HCT116 (cell line): ENCODE data around the gene KCNK5. TPM values are rescaled to one million over a fixed set of nuclear protein-coding genes. Genes with fewer than 3 reads are reported as not detected.

ENCODE experiments used
- ATAC-seq: fragments of 200-7000 bp; cut with Tn5 transposase; 2 replicates; pipeline ENCODE4 v1.9.1; 2020; ENCODE audit warnings: mild to moderate bottlenecking, moderate library complexity
- BruUV-seq: library from RNA; stranded (reverse); fragments of 400-500 nt; replicated peaks from 2 replicates; lab custom pipeline; 2021; lab: Mats Ljungman, UMichigan
- CTCF ChIA-PET: fragments of 300-600 bp; sonication (Branson Sonifier 250); formaldehyde crosslinking; loops from one replicate; lab custom pipeline; 2021; ENCODE audit warnings: antibody characterized with exemption; lab: Charles Lee
- POLR2A ChIA-PET: fragments of 300-600, 350-600 bp; sonication (Branson Sonifier 250); formaldehyde crosslinking; loops from one replicate; lab custom pipeline; 2021; ENCODE audit warnings: antibody characterized with exemption; lab: Charles Lee
- RAD21 ChIA-PET, 2 experiments: fragments of 300-600 bp; sonication (Branson Sonifier 250); formaldehyde crosslinking; loops; one replicate each; lab custom pipeline; 2023; ENCODE audit warnings: low total read pairs in 2 of 2; ENCODE audit not compliant: uncharacterized antibody in 2 of 2, unreplicated experiment in 2 of 2, low non-redundant PET in 1 of 2; lab: Charles Lee
- DNase-seq: peaks from one replicate; pipeline ENCODE4 v3.0.0-alpha.2; 2010; ENCODE audit warnings: low read depth, low spot score
- H2AFZ ChIP-seq: fragments of 200-600 bp; shearing (Covaris generic), sonication (generic); 2 replicates; pipeline ENCODE4 v1.6.1; 2017; ENCODE audit warnings: low read depth, mixed run types, mixed read lengths, antibody characterized with exemption, low read length; ENCODE audit not compliant: poor library complexity, severe bottlenecking
- H3K27ac ChIP-seq: 2 replicates; pipeline ENCODE4 v1.5.1; 2012; ENCODE audit warnings: low read depth, low read length
- H3K27me3 ChIP-seq: fragments of 200-600 bp; sonication (generic); 2 replicates; pipeline ENCODE4 v1.6.1; 2016; ENCODE audit warnings: mixed run types, low read length, mixed read lengths; ENCODE audit not compliant: insufficient read depth
- H3K36me3 ChIP-seq, 2 experiments: fragments of 200-500 bp in 1 of 2; fragments of 200-600 bp in 1 of 2; sonication (Bioruptor generic) in 1 of 2; sonication (generic) in 1 of 2; 2 replicates each; pipeline versions ENCODE4 v1.5.1 to v1.6.1; 2014 to 2016; ENCODE audit warnings: low read length in 2 of 2, inconsistent platforms in 1 of 2, mixed read lengths in 1 of 2, mixed run types in 1 of 2; ENCODE audit not compliant: insufficient read depth in 2 of 2, control insufficient read depth in 1 of 2
- H3K4me1 ChIP-seq, 2 experiments: fragments of 200-600 bp in 1 of 2; sonication (generic) in 1 of 2; 2 replicates each; pipeline versions ENCODE4 v1.5.1 to v1.6.1; 2012 to 2017; ENCODE audit warnings: low read length in 2 of 2, inconsistent platforms in 1 of 2, mild to moderate bottlenecking in 1 of 2, mixed read lengths in 1 of 2, mixed run types in 1 of 2, moderate library complexity in 1 of 2; ENCODE audit not compliant: insufficient read depth in 2 of 2, control insufficient read depth in 1 of 2
- H3K4me2 ChIP-seq: fragments of 200-600 bp; sonication (generic); 2 replicates; pipeline ENCODE4 v1.6.1; 2017; ENCODE audit warnings: mixed run types, low read length, mixed read lengths
- H3K4me3 ChIP-seq, 2 experiments: fragments of 200-600 bp in 1 of 2; sonication (generic) in 1 of 2; replicated peaks in 1 of 2; 2 replicates each; pipeline ENCODE4 v1.5.1; 2011 to 2016; ENCODE audit warnings: low read length in 2 of 2, control low read depth in 1 of 2, low read depth in 1 of 2, mild to moderate bottlenecking in 1 of 2, mixed read lengths in 1 of 2, mixed run types in 1 of 2
- H3K79me2 ChIP-seq: fragments of 200-600 bp; sonication (generic); 2 replicates; pipeline ENCODE4 v1.6.1; 2017; ENCODE audit warnings: mild to moderate bottlenecking, mixed run types, low read length, moderate library complexity, mixed read lengths; ENCODE audit not compliant: insufficient read depth
- H3K9ac ChIP-seq: fragments of 200-600 bp; sonication (generic); 2 replicates; pipeline ENCODE4 v1.6.1; 2016; ENCODE audit warnings: low read length, mixed read lengths
- H3K9me2 ChIP-seq: fragments of 200-600 bp; sonication (generic), shearing (Covaris generic); 2 replicates; pipeline ENCODE4 v1.6.1; 2017; ENCODE audit warnings: mixed run types, mild to moderate bottlenecking, moderate library complexity; ENCODE audit not compliant: insufficient read depth
- H3K9me3 ChIP-seq, 2 experiments: fragments of 200-500 bp in 1 of 2; fragments of 200-600 bp in 1 of 2; sonication (Bioruptor generic) in 1 of 2; sonication (generic) in 1 of 2; 2 replicates each; pipeline ENCODE4 v1.6.1; 2014 to 2017; ENCODE audit warnings: low read length in 2 of 2, mixed read lengths in 2 of 2, inconsistent platforms in 1 of 2, low read depth in 1 of 2, mild to moderate bottlenecking in 1 of 2, mixed run types in 1 of 2, moderate library complexity in 1 of 2; ENCODE audit not compliant: control insufficient read depth in 1 of 2, insufficient read depth in 1 of 2
- H4K20me1 ChIP-seq: fragments of 200-600 bp; sonication (generic), shearing (Covaris generic); 2 replicates; pipeline ENCODE4 v1.6.1; 2017; ENCODE audit warnings: mixed run types, mild to moderate bottlenecking, moderate library complexity; ENCODE audit not compliant: insufficient read depth
- CBX3 ChIP-seq: IDR thresholded peaks from 2 replicates; pipeline ENCODE4 v1.6.1; 2012; ENCODE audit warnings: low read depth
- CEBPB ChIP-seq: IDR thresholded peaks from 2 replicates; pipeline ENCODE4 v1.6.1; 2012; ENCODE audit warnings: low read depth
- EGR1 ChIP-seq: IDR thresholded peaks from 2 replicates; pipeline ENCODE4 v1.6.1; 2012; ENCODE audit warnings: low read depth
- EZH2phosphoT487 ChIP-seq: fragments of 200-600 bp; IDR thresholded peaks from 2 replicates; pipeline ENCODE4 v1.6.1; 2018; ENCODE audit warnings: antibody characterized with exemption, borderline replicate concordance
- FOSL1 ChIP-seq: IDR thresholded peaks from 2 replicates; pipeline ENCODE4 v1.6.1; 2012; ENCODE audit warnings: low read depth
- JUND ChIP-seq: IDR thresholded peaks from 2 replicates; pipeline ENCODE4 v1.6.1; 2012
- POLR2A ChIP-seq: IDR thresholded peaks from 2 replicates; pipeline ENCODE4 v1.7.0; 2011; ENCODE audit warnings: borderline replicate concordance; ENCODE audit not compliant: insufficient read depth, insufficient read length; ENCODE audit errors: extremely low read depth
- RAD21 ChIP-seq: IDR thresholded peaks from 2 replicates; pipeline ENCODE4 v1.6.1; 2012; ENCODE audit warnings: low read depth, mild to moderate bottlenecking
- SP1 ChIP-seq: IDR thresholded peaks from 2 replicates; pipeline ENCODE4 v1.6.1; 2012; ENCODE audit warnings: low read depth
- SRF ChIP-seq: IDR thresholded peaks from 2 replicates; pipeline ENCODE4 v1.6.1; 2012; ENCODE audit warnings: low read depth
- TCF7L2 ChIP-seq: IDR thresholded peaks from 2 replicates; pipeline ENCODE4 v1.7.0; 2011; ENCODE audit warnings: borderline replicate concordance, inconsistent platforms; ENCODE audit not compliant: insufficient read depth, insufficient read length; ENCODE audit errors: extremely low read depth
- ZBTB33 ChIP-seq: IDR thresholded peaks from 2 replicates; pipeline ENCODE4 v1.6.1; 2011; ENCODE audit warnings: mild to moderate bottlenecking, low read length, moderate library complexity; ENCODE audit not compliant: insufficient replicate concordance; ENCODE audit errors: extremely low read depth
- ZFX ChIP-seq: fragments of 450-650 bp; IDR thresholded peaks from 2 replicates; pipeline ENCODE4 v1.6.1; 2017
- intact Hi-C: fragments of 100-400 bp; cut with micrococcal nuclease; formaldehyde crosslinking; loops from 2 replicates; pipeline ENCODE4 v1.10.0; 2022
- total RNA-seq: library from RNA; stranded (reverse); gene quantifications from one replicate; pipeline ENCODE4 v1.2.1, GENCODE V29; 2021; ENCODE audit not compliant: unreplicated experiment
- TF ChIP-seq, protein P1 (sequence below), 3 experiments: fragments of 200-600 bp in 1 of 3; sonication (generic) in 1 of 3; IDR thresholded peaks in 2 of 3; conservative IDR thresholded peaks in 1 of 3; 2 replicates each; pipeline ENCODE4 v1.5.1; 2012 to 2017; ENCODE audit warnings: low read depth in 2 of 3, low read length in 2 of 3, antibody characterized with exemption in 1 of 3, borderline replicate concordance in 1 of 3, control low read depth in 1 of 3, mild to moderate bottlenecking in 1 of 3, mixed read lengths in 1 of 3, mixed run types in 1 of 3, moderate library complexity in 1 of 3; ENCODE audit not compliant: insufficient read depth in 1 of 3
- TF ChIP-seq, protein P2 (sequence below): IDR thresholded peaks from 2 replicates; pipeline ENCODE4 v1.6.1; 2012

KCNK5 gene
- total RNA-seq, 1 experiment from 2014 or later, result 9.5 TPM

- Histone ChIP-seq H3K9me2 (no peaks in the 10 kb centered on the region), H3K4me3 (no peak overlapping the region), H3K36me3 (no peaks in the 10 kb centered on the region), H3K27me3 (no peaks in the 10 kb centered on the region), H2AFZ (no peak overlapping the region), H3K27ac (no peak overlapping the region), H3K4me1 (no peaks in the 10 kb centered on the region), H3K9me3 (no peaks in the 10 kb centered on the region), H4K20me1 (no peaks in the 10 kb centered on the region), H3K4me2 (no peak overlapping the region), H3K79me2 (no peaks in the 10 kb centered on the region), H3K9ac (no peak overlapping the region)
- TF ChIP-seq RAD21, result no peak
- no peak for TF ChIP-seq ZBTB33
- TF ChIP-seq CEBPB, result no peak
- no peak for TF ChIP-seq SP1
- no peak for TF ChIP-seq EGR1
- no peak for TF ChIP-seq SRF
- TF ChIP-seq ZFX, result no peak
- TF ChIP-seq FOSL1, result no peak
- no peak for TF ChIP-seq TCF7L2
- no peak for TF ChIP-seq CBX3
- no peak for TF ChIP-seq JUND
- TF ChIP-seq, protein P1, sequence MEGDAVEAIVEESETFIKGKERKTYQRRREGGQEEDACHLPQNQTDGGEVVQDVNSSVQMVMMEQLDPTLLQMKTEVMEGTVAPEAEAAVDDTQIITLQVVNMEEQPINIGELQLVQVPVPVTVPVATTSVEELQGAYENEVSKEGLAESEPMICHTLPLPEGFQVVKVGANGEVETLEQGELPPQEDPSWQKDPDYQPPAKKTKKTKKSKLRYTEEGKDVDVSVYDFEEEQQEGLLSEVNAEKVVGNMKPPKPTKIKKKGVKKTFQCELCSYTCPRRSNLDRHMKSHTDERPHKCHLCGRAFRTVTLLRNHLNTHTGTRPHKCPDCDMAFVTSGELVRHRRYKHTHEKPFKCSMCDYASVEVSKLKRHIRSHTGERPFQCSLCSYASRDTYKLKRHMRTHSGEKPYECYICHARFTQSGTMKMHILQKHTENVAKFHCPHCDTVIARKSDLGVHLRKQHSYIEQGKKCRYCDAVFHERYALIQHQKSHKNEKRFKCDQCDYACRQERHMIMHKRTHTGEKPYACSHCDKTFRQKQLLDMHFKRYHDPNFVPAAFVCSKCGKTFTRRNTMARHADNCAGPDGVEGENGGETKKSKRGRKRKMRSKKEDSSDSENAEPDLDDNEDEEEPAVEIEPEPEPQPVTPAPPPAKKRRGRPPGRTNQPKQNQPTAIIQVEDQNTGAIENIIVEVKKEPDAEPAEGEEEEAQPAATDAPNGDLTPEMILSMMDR (IDR thresholded peaks at IDR 0.05 in 2 of 3, conservative IDR thresholded peaks at IDR 0.05 in 1 of 3; ENCODE audit: borderline replicate concordance in 1 of 3, insufficient read depth in 1 of 3, low read depth in 2 of 3, low read length in 2 of 3), result no peak
- TF ChIP-seq EZH2phosphoT487, result no peak
- TF ChIP-seq, protein P2, sequence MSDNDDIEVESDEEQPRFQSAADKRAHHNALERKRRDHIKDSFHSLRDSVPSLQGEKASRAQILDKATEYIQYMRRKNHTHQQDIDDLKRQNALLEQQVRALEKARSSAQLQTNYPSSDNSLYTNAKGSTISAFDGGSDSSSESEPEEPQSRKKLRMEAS, result no peak
- no peak for TF ChIP-seq POLR2A
- ChIA-PET CTCF (no interaction called here), POLR2A (no interaction called here), RAD21 (no interaction called here)
- ATAC-seq, result no peak
- no TSS peak for BruUV-seq
- DNase-seq, result no peak
- intact Hi-C loops, result no loop called here
Observed at GRCh38 chr6:39268171-39268570, 38.9 kb upstream of the KCNK5 start.
